DMS79 (cell line): ENCODE data around the gene PET117.
"Not testable (repeated sequence)": the region's sequence is repeated elsewhere in the genome, so short reads cannot be mapped to it uniquely, and the experiment has no call there.

Experiments used
- DNase-seq: peaks from one replicate; lab custom pipeline; 2025; lab: John Stamatoyannopoulos, UW

Gene PET117

DNA sequence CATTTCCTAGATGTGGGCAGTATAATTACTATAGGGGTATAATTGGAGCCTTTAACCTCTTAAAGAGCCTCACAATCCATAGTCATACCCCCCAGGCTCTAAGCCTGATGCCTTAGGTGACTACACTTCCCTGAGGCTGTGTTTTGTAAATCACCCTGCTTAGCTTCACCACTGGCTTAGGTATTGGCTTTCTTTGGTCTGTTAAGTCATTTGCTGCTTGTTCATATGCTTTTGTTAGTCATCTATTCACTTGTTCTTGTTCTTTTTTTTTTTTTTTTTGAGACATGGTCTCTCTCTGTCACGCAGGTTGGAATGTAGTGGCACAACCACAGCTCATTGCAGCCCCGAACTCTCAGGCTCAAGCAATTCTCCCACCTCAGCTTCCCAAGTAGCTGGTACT is 26.7 kb downstream of the PET117 start:
- DNase-seq = no peak

DNA sequence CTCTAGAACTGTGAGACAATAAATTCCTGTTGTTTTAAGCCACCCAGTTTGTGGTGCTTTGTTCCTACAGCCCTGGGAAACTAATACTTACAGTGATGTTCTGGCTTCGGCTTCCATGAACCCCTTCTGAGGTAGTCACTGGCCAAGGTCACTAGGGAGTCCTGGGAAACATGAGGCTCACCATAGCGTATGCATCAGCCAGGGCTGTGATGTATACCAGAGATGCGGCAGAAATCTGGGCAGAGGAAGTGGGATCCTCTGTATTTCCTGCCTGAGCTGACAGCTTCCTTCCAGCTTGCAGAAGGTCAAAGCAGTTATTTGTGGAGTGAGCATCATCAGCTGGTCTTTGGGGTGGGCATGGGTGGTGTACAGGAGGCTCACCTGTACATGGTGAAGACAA is 27.9 kb downstream of the PET117 start:
- DNase-seq = no peak

DNA sequence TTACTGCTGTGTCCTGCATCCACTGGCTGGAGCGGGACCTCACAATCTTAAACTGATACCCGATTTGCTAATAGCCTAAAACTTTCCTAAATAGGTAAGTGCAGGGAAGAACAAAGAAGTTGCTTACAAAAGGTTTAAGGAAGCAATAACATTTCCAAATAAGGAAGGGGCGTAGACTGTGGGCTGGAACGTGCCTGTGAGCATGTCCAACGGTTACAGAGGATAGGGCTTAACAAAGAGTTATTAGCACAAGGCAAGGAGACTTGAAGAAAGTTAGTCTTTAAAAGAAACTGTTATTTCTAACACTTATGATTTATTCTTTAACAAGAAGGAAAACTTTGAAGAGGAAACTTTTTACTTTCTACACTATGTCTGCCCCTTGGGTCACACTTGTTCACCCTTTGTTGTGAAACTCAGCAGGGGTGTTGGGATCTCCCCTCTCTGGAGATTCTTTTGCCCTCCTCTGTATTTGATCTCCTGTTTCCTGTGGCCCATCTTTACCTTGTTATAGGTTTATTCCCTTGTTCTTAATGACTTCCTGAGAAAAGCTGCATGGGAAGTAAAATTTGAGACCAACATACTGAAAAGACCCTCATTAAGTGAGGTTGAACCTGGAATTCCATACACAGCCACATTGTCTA is 28.7 kb downstream of the PET117 start:
- no peak for DNase-seq

DNA sequence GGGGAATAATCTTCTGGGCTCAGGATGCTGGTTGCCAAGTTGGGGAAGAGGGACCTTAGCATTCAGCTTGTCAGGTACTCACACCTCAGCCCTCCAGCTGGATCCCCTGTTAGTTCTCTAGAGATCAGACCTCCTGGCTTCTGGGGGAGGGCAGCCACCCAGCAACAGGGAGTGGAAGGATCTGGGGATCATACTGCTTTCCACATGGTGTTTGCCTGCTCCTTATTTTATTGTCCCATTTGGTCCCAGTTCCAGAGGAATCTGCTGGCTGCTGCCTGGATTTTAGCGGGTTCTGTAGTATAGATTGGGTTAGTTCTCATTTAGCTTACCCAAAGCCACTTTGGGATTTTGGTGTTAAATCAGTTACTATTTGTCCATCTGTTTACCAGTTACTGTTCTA is 29.3 kb downstream of the PET117 start:
- no peak for DNase-seq

DNA sequence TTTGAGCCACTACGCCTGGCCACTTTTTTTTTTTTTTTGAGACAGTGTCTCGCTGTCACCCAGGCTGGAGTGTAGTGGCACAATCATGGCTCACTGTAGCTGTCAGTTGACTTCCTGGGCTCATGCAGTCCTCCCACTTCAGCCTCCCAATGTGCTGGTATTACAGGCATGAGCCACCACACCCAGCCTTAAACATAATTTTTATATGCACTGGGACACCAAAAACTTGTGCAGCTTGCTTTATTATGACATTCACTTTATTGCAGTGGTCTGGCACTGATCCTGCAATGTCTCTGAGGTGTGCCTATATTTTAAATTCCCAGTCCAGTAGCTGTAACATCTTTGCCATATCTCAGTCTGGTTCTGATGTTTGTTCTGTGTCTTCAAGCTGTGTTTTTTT is 34.7 kb downstream of the PET117 start:
- DNase-seq = no peak

DNA sequence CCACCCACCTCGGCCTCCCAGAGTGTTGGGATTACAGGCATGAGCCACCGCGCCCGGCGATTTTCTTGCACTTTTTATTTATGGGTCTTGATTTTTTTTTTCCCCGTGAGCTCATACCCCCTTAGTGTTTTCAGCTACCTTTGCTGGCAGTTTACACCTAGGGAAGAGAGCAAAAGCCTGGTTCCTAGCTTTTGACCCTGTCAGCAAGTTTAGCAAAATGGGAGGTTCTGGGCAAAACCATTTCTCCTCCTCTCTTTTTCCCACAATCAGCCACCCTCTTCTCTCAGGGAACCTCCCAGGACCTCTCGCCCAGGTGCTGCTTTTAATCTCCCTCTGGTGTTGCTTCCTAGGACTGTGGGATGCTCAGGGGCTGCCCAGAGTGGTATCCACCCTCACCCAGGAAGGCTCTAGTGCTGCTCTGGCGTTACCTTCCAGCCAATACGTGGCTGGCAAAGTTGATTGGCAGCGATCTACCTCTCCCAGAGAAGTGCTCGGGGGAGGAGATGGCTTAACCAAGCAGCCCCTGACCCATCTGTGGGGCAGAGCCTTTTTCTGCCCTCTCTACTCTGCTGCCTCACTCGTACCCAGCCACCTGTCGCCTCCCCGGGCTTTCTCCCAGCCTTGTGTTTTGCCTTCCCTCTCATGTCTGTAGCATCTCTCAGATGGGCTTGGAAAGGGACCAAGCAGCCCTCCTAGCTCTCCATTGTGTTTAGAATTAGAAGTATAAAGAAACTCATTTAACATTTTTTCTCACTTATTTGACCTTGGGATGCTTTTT is 37.4 kb downstream of the PET117 start:
- DNase-seq = no peak

DNA sequence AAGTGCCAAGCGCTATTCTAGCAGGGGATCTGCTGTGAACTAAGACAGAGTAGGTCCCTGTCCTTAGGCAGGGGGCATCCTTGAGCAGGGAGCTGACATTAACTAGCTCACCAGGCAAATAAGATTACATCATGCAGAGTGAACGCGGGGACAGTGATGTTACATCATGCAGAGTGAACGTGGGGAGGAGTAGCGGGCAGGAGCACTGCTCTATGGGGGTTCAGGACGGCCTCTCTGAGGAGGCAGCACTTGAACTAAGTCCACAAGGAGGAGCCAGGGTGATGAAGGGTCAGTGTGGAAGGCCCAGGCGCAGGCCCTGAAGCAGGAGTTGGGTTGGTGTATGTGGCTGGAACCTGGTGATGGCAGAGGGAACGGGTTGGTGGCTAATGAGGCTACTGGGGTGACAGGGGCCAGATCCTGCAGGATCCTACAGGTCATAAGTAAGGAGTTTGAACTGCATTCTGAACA is 38.7 kb downstream of the PET117 start:
- no peak for DNase-seq

DNA sequence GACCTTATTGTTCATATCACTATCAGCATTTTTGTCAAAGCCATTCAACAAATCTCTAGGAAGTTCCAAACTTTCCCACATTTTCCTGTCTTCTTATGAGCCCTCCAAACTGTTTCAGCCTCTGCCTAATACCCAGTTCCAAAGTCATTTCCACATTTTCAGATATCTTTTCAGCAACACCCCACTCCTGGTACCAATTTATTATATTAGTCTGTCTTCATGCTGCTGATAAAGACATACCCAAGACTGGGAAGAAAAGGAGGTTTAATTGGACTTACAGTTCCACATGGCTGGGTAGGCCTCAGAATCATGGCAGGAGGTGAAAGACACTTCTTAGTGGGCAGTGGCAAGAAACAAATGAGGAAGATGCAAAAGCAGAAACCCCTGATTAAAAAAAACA is 42.7 kb downstream of the PET117 start:
- not testable (repeated sequence) for DNase-seq

DNA sequence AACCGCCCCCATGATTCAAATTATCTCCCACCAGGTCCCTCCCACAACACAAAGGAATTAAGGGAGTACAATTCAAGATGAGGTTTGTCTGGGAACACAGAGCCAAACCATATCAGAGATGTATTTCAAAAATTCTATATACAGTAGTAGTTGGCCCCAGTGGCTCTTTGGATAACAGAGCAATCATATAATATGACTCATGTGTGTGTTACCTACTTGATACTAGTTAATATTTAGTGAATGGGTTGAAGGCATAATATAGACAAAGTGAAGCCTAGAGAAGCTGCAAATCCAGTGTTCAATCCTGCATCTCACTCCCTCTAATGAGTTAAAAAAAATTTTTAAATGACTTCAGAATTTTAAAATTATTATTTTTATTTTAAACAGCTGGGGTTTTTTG is 43.2 kb downstream of the PET117 start:
- no peak for DNase-seq

DNA sequence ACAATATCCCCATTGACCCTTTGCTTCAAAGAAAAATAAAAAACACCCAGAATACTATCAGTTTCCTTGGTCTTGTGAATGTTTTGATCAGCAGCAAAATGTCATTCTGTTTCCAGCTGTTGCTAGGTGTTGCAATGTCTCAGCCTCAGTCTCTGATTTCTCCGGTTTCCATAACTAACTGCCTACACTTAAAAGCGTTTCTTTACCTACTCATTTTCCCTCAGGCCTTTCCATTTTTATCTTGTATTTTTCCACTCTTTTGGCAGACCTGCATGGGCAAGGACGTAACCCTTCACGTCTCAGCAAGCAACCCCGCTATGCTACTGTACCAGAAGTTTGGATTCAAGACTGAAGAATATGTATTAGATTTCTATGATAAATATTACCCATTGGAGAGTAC is 49.4 kb downstream of the PET117 start:
- DNase-seq = no peak

DNA sequence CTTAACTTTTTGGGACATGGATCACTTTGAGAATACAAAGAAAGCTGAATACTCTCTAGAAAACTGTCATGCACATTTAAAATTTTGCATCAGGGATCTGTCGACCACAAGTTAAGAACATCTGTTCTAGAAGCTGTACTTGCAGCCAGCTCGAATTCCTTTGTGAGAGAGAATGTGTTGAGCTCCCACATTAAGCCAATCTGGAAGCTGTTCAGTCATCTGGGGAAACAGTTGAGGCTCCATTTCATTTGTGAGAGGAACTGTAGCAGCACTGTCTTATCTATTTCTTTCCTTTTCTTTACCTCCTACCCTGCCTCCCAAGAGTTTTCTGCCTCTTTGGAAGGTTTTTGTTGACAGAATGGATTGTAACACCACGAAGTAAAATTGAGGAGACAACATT is 50.8 kb downstream of the PET117 start:
- no peak for DNase-seq

DNA sequence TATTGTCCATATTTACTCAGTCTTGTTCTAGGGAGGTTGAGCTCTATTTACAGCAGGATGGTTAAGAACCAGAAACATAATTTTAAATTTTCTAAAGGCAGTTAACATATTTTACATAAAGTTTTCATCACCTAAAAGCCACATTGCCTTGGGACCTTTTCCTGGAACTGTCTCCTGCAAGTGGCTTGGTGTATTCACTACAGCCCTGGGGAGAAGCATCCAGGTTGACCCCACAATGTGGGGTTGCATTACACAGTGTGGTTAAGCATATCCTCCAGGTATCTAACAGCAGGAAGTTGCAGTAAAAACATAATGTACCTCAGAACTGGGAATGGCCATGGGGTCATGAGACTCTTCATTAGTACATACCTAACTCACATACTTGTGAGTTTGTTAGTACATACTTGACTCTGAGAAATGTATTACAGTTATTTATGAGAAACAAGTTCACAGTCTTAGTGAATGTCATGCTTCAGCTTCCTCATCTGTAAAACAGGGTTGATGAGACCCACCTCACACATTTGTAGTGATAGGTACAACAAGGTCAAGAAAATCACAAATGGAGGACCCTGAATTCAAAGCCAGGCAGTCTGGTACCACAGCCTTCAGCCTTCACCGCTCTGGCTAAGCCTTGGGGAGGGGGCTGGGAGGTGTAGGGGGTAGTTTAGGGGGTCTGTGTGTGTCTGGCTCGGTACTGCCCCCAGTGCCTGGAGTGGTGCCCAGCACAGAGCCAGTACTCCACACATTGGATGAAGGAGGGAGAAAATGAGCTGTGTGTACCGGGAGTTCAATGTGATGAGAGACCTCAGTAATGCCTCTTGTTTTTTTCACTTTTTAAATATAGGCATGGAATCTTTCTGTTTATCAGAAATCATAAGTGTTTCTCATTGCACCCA is 52.9 kb downstream of the PET117 start:
- no peak for DNase-seq

DNA sequence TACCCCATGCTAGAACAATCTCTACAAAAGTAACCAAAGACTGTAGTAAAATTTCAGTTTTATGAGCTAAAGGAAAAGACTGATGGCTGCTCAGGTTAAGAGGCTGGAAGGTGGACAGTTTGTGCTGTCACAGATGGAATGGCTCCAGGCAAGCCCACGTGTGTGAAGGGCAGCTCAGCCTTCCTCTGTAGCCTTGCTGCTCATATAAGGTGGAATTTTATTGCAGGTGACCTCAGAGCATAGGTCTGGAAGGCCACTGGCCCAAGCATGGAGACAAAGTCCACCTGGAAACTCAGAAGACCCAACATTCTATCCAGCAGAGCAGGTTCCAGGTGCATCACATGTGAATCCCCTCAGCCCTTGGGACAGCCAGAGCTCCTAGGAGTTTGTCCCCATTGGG is 53.6 kb downstream of the PET117 start:
- no peak for DNase-seq
